Hematopoietic multipotent progenitor cell treated with erythropoietin and hydrocortisone succinate and interleukin-3 and kit ligand, for 8 days (in vitro differentiated cells): ENCODE measurements around the gene SSR2.
A peak's percentile ranks its signal among the peaks of the same experiment; 100 is the strongest.
"Not testable (repeated sequence)": the region's sequence is repeated elsewhere in the genome, so short reads cannot be mapped to it uniquely, and the experiment has no call there.

Source experiments
- DNase-seq: peaks from one replicate; pipeline ENCODE4 v3.0.0-alpha.2; 2015

The SSR2 gene

GRCh38 chr1:156045076-156045475 is 24.3 kb upstream of the SSR2 start:
- DNase-seq = no peak

- no peak for DNase-seq
These were observed 22.1 kb upstream of the SSR2 start for GRCh38 chr1:156042828-156043227.

GRCh38 chr1:156034991-156035390 is 14.2 kb upstream of the SSR2 start:
- DNase-seq = not testable (repeated sequence)

GRCh38 chr1:156033011-156033410 is 12.3 kb upstream of the SSR2 start:
- no peak for DNase-seq

GRCh38 chr1:156026588-156026987 is 5.8 kb upstream of the SSR2 start:
- no peak for DNase-seq

- peak; percentile 58 for DNase-seq
These were observed 5.1 kb upstream of the SSR2 start for GRCh38 chr1:156025876-156026275.

GRCh38 chr1:156024801-156025200 is 4.0 kb upstream of the SSR2 start:
- no peak for DNase-seq

- DNase-seq = no peak
These were observed 1.2 kb upstream of the SSR2 start for GRCh38 chr1:156021954-156022353.

- no peak for DNase-seq
These were observed 310 bp upstream of the SSR2 start for GRCh38 chr1:156021093-156021428.

GRCh38 chr1:156019946-156020292 is 832 bp downstream of the SSR2 start:
- no peak for DNase-seq

- DNase-seq = no peak
These were observed 5.9 kb downstream of the SSR2 start for GRCh38 chr1:156014829-156015228.

- DNase-seq = no peak
These were observed 8.5 kb downstream of the SSR2 start for GRCh38 chr1:156012051-156012817.

GRCh38 chr1:156009404-156009803 is 11.3 kb downstream of the SSR2 start:
- no peak for DNase-seq

- no peak for DNase-seq
These were observed 13.9 kb downstream of the SSR2 start for GRCh38 chr1:156006666-156007376.

- no peak for DNase-seq
These were observed 15.7 kb downstream of the SSR2 start for GRCh38 chr1:156004843-156005584.

- DNase-seq = no peak
These were observed 16.9 kb downstream of the SSR2 start for GRCh38 chr1:156003923-156004188.

- no peak for DNase-seq
These were observed 18.4 kb downstream of the SSR2 start for GRCh38 chr1:156002188-156002911.

GRCh38 chr1:156001662-156002171 is 19.0 kb downstream of the SSR2 start:
- peak; percentile 49 for DNase-seq

GRCh38 chr1:156001021-156001661 is 19.6 kb downstream of the SSR2 start:
- no peak for DNase-seq

- DNase-seq = no peak
These were observed 20.8 kb downstream of the SSR2 start for GRCh38 chr1:155999964-156000363.

GRCh38 chr1:155996166-155996565 is 24.6 kb downstream of the SSR2 start:
- DNase-seq = no peak

- no peak for DNase-seq
These were observed 27.2 kb downstream of the SSR2 start for GRCh38 chr1:155993595-155993994.
